T-helper 2 cell treated with Interferon-gamma antibody and Interleukin-4, amounts not matched to agents 5 μg/mL and 100 μg/mL, for 36 hours (primary cell): Measurements from ENCODE around the gene AJAP1.

ENCODE experiments used
- DNase-seq: peaks from one replicate; pipeline ENCODE4 v3.0.0; 2021; ENCODE audit warnings: low spot score
- H3K27ac Mint-ChIP-seq: one replicate; pipeline ENCODE4 v1.8.0; 2021; ENCODE audit warnings: mild to moderate bottlenecking, mixed read lengths
- H3K27me3 Mint-ChIP-seq: one replicate; pipeline ENCODE4 v1.8.0; 2021; ENCODE audit warnings: low read depth, mixed read lengths
- H3K36me3 Mint-ChIP-seq: one replicate; pipeline ENCODE4 v1.8.0; 2021; ENCODE audit warnings: low read depth, mixed read lengths
- H3K4me1 Mint-ChIP-seq: one replicate; pipeline ENCODE4 v1.8.0; 2021; ENCODE audit warnings: low read depth, mixed read lengths
- H3K4me3 Mint-ChIP-seq: one replicate; pipeline ENCODE4 v1.8.0; 2022; ENCODE audit warnings: mild to moderate bottlenecking, moderate library complexity, mixed read lengths
- H3K9me3 Mint-ChIP-seq: one replicate; pipeline ENCODE4 v1.8.0; 2021; ENCODE audit warnings: mixed read lengths

The AJAP1 gene

GRCh38 chr1:4770713-4771112 lies 116.3 kb downstream of the AJAP1 start:
- Mint-ChIP-seq H3K27me3 (no peaks in the 10 kb centered on the region), H3K9me3 (no peaks in the 10 kb centered on the region), H3K36me3 (no peaks in the 10 kb centered on the region), H3K27ac (no peak overlapping the region), H3K4me1 (no peaks in the 10 kb centered on the region), H3K4me3 (no peak overlapping the region)
- no peak for DNase-seq

GRCh38 chr1:4771267-4771666 lies 116.9 kb downstream of the AJAP1 start:
- Mint-ChIP-seq H3K27ac (no peak overlapping the region), H3K36me3 (no peaks in the 10 kb centered on the region), H3K4me3 (no peak overlapping the region), H3K4me1 (no peaks in the 10 kb centered on the region), H3K27me3 (no peaks in the 10 kb centered on the region), H3K9me3 (no peaks in the 10 kb centered on the region)
- no peak for DNase-seq

- no peaks in the 10 kb centered on the region for H3K9me3 Mint-ChIP-seq
- H3K36me3 Mint-ChIP-seq: no peaks in the 10 kb centered on the region
- no peak overlapping the region for H3K4me3 Mint-ChIP-seq
- no peak overlapping the region for H3K27ac Mint-ChIP-seq
- no peaks in the 10 kb centered on the region for H3K4me1 Mint-ChIP-seq
- no peaks in the 10 kb centered on the region for H3K27me3 Mint-ChIP-seq
- no peak for DNase-seq
Observed at GRCh38 chr1:4771721-4772120, 117.3 kb downstream of the AJAP1 start.

GRCh38 chr1:4772294-4773010 lies 118.0 kb downstream of the AJAP1 start:
- Mint-ChIP-seq H3K4me1 (no peaks in the 10 kb centered on the region), H3K27me3 (no peaks in the 10 kb centered on the region), H3K36me3 (no peaks in the 10 kb centered on the region), H3K9me3 (no peaks in the 10 kb centered on the region), H3K4me3 (no peak overlapping the region), H3K27ac (no peak overlapping the region)
- DNase-seq: no peak

- H3K27ac Mint-ChIP-seq: no peak overlapping the region
- no peak overlapping the region for H3K4me3 Mint-ChIP-seq
- no peaks in the 10 kb centered on the region for H3K27me3 Mint-ChIP-seq
- H3K9me3 Mint-ChIP-seq: no peaks in the 10 kb centered on the region
- H3K4me1 Mint-ChIP-seq: no peaks in the 10 kb centered on the region
- no peak for DNase-seq
- H3K36me3 Mint-ChIP-seq: no peaks in the 10 kb centered on the region
Observed at GRCh38 chr1:4773226-4773625, 118.8 kb downstream of the AJAP1 start.

GRCh38 chr1:4775506-4775905 lies 121.1 kb downstream of the AJAP1 start:
- no peak overlapping the region for H3K27ac Mint-ChIP-seq

GRCh38 chr1:4778056-4778455 lies 123.6 kb downstream of the AJAP1 start:
- H3K9me3 Mint-ChIP-seq: no peaks in the 10 kb centered on the region

More at GRCh38 chr1:4775506-4775905, 121.1 kb downstream of the AJAP1 start:
- Mint-ChIP-seq H3K27me3 (no peaks in the 10 kb centered on the region), H3K9me3 (no peaks in the 10 kb centered on the region), H3K4me1 (no peaks in the 10 kb centered on the region), H3K36me3 (no peaks in the 10 kb centered on the region), H3K4me3 (no peak overlapping the region)
- no peak for DNase-seq

GRCh38 chr1:4781646-4782045 lies 127.2 kb downstream of the AJAP1 start:
- no peaks in the 10 kb centered on the region for H3K27me3 Mint-ChIP-seq
- no peaks in the 10 kb centered on the region for H3K9me3 Mint-ChIP-seq
- no peak overlapping the region for H3K27ac Mint-ChIP-seq
- H3K36me3 Mint-ChIP-seq: no peaks in the 10 kb centered on the region
- no peaks in the 10 kb centered on the region for H3K4me1 Mint-ChIP-seq
- no peak for DNase-seq
- H3K4me3 Mint-ChIP-seq: no peak overlapping the region

More at GRCh38 chr1:4778056-4778455, 123.6 kb downstream of the AJAP1 start:
- H3K4me1 Mint-ChIP-seq: no peaks in the 10 kb centered on the region
- H3K27ac Mint-ChIP-seq: no peak overlapping the region
- H3K4me3 Mint-ChIP-seq: no peak overlapping the region
- no peaks in the 10 kb centered on the region for H3K27me3 Mint-ChIP-seq
- no peak for DNase-seq
- H3K36me3 Mint-ChIP-seq: no peaks in the 10 kb centered on the region

GRCh38 chr1:4784761-4785160 lies 130.4 kb downstream of the AJAP1 start:
- no peaks in the 10 kb centered on the region for H3K4me1 Mint-ChIP-seq
- no peaks in the 10 kb centered on the region for H3K27me3 Mint-ChIP-seq
- no peaks in the 10 kb centered on the region for H3K36me3 Mint-ChIP-seq
- H3K4me3 Mint-ChIP-seq: no peak overlapping the region
- DNase-seq: no peak
- no peaks in the 10 kb centered on the region for H3K9me3 Mint-ChIP-seq
- no peak overlapping the region for H3K27ac Mint-ChIP-seq

- Mint-ChIP-seq H3K4me1 (no peaks in the 10 kb centered on the region), H3K9me3 (no peaks in the 10 kb centered on the region), H3K36me3 (no peaks in the 10 kb centered on the region), H3K27me3 (no peaks in the 10 kb centered on the region), H3K27ac (no peak overlapping the region), H3K4me3 (no peak overlapping the region)
- DNase-seq: no peak
Observed at GRCh38 chr1:4786055-4786454, 131.6 kb downstream of the AJAP1 start.

- DNase-seq: no peak
- H3K4me1 Mint-ChIP-seq: no peaks in the 10 kb centered on the region
- no peak overlapping the region for H3K27ac Mint-ChIP-seq
- no peaks in the 10 kb centered on the region for H3K9me3 Mint-ChIP-seq
- H3K36me3 Mint-ChIP-seq: no peaks in the 10 kb centered on the region
- H3K27me3 Mint-ChIP-seq: no peaks in the 10 kb centered on the region
- H3K4me3 Mint-ChIP-seq: no peak overlapping the region
Observed at GRCh38 chr1:4787551-4787950, 133.1 kb downstream of the AJAP1 start.

GRCh38 chr1:4792565-4792964 lies 138.2 kb downstream of the AJAP1 start:
- Mint-ChIP-seq H3K36me3 (no peaks in the 10 kb centered on the region), H3K27me3 (no peaks in the 10 kb centered on the region), H3K4me1 (no peaks in the 10 kb centered on the region), H3K9me3 (no peaks in the 10 kb centered on the region), H3K27ac (no peak overlapping the region), H3K4me3 (no peak overlapping the region)
- DNase-seq: no peak

- DNase-seq: no peak
- Mint-ChIP-seq H3K27me3 (no peaks in the 10 kb centered on the region), H3K4me3 (no peak overlapping the region), H3K27ac (no peak overlapping the region), H3K4me1 (no peaks in the 10 kb centered on the region), H3K9me3 (no peaks in the 10 kb centered on the region), H3K36me3 (no peaks in the 10 kb centered on the region)
Observed at GRCh38 chr1:4794020-4794780, 139.8 kb downstream of the AJAP1 start.

GRCh38 chr1:4796161-4797015 lies 142.0 kb downstream of the AJAP1 start:
- no peak overlapping the region for H3K27ac Mint-ChIP-seq
- no peaks in the 10 kb centered on the region for H3K36me3 Mint-ChIP-seq
- H3K27me3 Mint-ChIP-seq: no peaks in the 10 kb centered on the region
- H3K4me3 Mint-ChIP-seq: no peak overlapping the region
- no peak for DNase-seq
- no peaks in the 10 kb centered on the region for H3K9me3 Mint-ChIP-seq
- no peaks in the 10 kb centered on the region for H3K4me1 Mint-ChIP-seq
